ENCODE results near the gene OR8K3. TPM values are rescaled to one million over a fixed set of nuclear protein-coding genes. Genes with fewer than 3 reads are reported as not detected.

The OR8K3 gene
- total and polyA plus RNA-seq, 2 of the 8 experiments (the other 6 are each of a cell fraction or from before 2014, with no cell fraction given): not detected

DNA sequence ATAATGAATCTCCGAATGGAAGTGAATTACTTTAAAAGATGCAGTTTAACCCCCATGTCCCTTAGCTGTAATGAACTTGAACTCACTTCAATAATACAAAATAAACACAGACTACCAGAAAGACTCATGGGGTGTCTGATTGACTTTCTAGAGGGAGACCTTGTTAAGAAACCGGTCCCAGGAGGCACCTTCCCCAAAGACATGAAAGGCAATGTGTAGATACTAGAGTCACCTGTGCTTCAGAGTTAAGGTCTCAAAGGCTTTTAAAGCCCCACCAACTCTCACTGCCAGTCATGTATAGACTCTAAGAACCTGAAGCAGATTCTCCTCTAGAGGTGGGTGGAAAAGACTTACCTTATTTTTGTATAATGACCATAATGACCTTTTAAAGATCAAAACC is 39.0 kb downstream of the OR8K3 start, which contains the start of gene OR8J1 (continued):
- TF ChIP-seq SP4 (IDR thresholded peaks at IDR 0.05; ENCODE audit: low read length) (no peak), CTBP2 (IDR thresholded peaks at IDR 0.05; ENCODE audit: borderline replicate concordance, insufficient read depth, insufficient read length, low read length) (no peak)

Other genes with a start within 250 kb of the OR8K3 start
- gene OR8I2, start 221.8 kb upstream of the OR8K3 start, total RNA-seq (2021; fragmentation: NEBNext Ultra II Directional; extraction: Animal tissue kit (Norgen Biotek cat#: 25700)): not detected in 2 replicates
- not detected in 2 replicates for gene OR8I2, start 221.8 kb upstream of the OR8K3 start, polyA plus RNA-seq (2011; rRNA removed)
- gene OR8H2, start 211.5 kb upstream of the OR8K3 start, total RNA-seq (2021; fragmentation: NEBNext Ultra II Directional; extraction: Animal tissue kit (Norgen Biotek cat#: 25700)): not detected in 2 replicates
- not detected in 2 replicates for gene OR8H2, start 211.5 kb upstream of the OR8K3 start, polyA plus RNA-seq (2011; rRNA removed)
- not detected in 2 replicates for gene OR8H3, start 192.8 kb upstream of the OR8K3 start, total RNA-seq (2021; fragmentation: NEBNext Ultra II Directional; extraction: Animal tissue kit (Norgen Biotek cat#: 25700))
- gene OR8H3, start 192.8 kb upstream of the OR8K3 start, polyA plus RNA-seq (2011; rRNA removed): not detected in 2 replicates
- not detected in 2 replicates for gene OR8J3, start 174.9 kb upstream of the OR8K3 start, total RNA-seq (2021; fragmentation: NEBNext Ultra II Directional; extraction: Animal tissue kit (Norgen Biotek cat#: 25700))
- gene OR8J3, start 174.9 kb upstream of the OR8K3 start, polyA plus RNA-seq (2011; rRNA removed): not detected in 2 replicates
- not detected in 2 replicates for gene OR8K5, start 154.8 kb upstream of the OR8K3 start, total RNA-seq (2021; fragmentation: NEBNext Ultra II Directional; extraction: Animal tissue kit (Norgen Biotek cat#: 25700))
- gene OR8K5, start 154.8 kb upstream of the OR8K3 start, polyA plus RNA-seq (2011; rRNA removed): not detected in 2 replicates
- not detected in 2 replicates for gene OR5J2, start 138.5 kb upstream of the OR8K3 start, total RNA-seq (2021; fragmentation: NEBNext Ultra II Directional; extraction: Animal tissue kit (Norgen Biotek cat#: 25700))
- not detected in 2 replicates for gene OR5J2, start 138.5 kb upstream of the OR8K3 start, polyA plus RNA-seq (2011; rRNA removed)
- not detected in 2 replicates for gene OR5T2, start 80.9 kb upstream of the OR8K3 start, total RNA-seq (2021; fragmentation: NEBNext Ultra II Directional; extraction: Animal tissue kit (Norgen Biotek cat#: 25700))
- not detected in 2 replicates for gene OR5T2, start 80.9 kb upstream of the OR8K3 start, polyA plus RNA-seq (2011; rRNA removed)
- gene OR5T3, start 62.9 kb upstream of the OR8K3 start, total RNA-seq (2021; fragmentation: NEBNext Ultra II Directional; extraction: Animal tissue kit (Norgen Biotek cat#: 25700)): not detected in 2 replicates
- not detected in 2 replicates for gene OR5T3, start 62.9 kb upstream of the OR8K3 start, polyA plus RNA-seq (2011; rRNA removed)
- gene OR5T1, start 41.0 kb upstream of the OR8K3 start, total RNA-seq (2021; fragmentation: NEBNext Ultra II Directional; extraction: Animal tissue kit (Norgen Biotek cat#: 25700)): not detected in 2 replicates
- gene OR5T1, start 41.0 kb upstream of the OR8K3 start, polyA plus RNA-seq (2011; rRNA removed): not detected in 2 replicates
- gene OR8H1, start 22.9 kb upstream of the OR8K3 start, total RNA-seq (2021; fragmentation: NEBNext Ultra II Directional; extraction: Animal tissue kit (Norgen Biotek cat#: 25700)): not detected in 2 replicates
- not detected in 2 replicates for gene OR8H1, start 22.9 kb upstream of the OR8K3 start, polyA plus RNA-seq (2011; rRNA removed)
- not detected in 2 replicates for gene OR8K1, start 30.9 kb downstream of the OR8K3 start, total RNA-seq (2021; fragmentation: NEBNext Ultra II Directional; extraction: Animal tissue kit (Norgen Biotek cat#: 25700))
- gene OR8K1, start 30.9 kb downstream of the OR8K3 start, polyA plus RNA-seq (2011; rRNA removed): not detected in 2 replicates
- not detected in 2 replicates for gene OR8J1, start 39.1 kb downstream of the OR8K3 start, total RNA-seq (2021; fragmentation: NEBNext Ultra II Directional; extraction: Animal tissue kit (Norgen Biotek cat#: 25700))
- gene OR8J1, start 39.1 kb downstream of the OR8K3 start, polyA plus RNA-seq (2011; rRNA removed): not detected in 2 replicates
- gene OR8U1, start 60.5 kb downstream of the OR8K3 start, total RNA-seq (2021; fragmentation: NEBNext Ultra II Directional; extraction: Animal tissue kit (Norgen Biotek cat#: 25700)): not detected in 2 replicates
- gene OR8U1, start 60.5 kb downstream of the OR8K3 start, polyA plus RNA-seq (2011; rRNA removed): not detected in 2 replicates
- gene OR5AL1, start 97.6 kb downstream of the OR8K3 start, total RNA-seq (2021; fragmentation: NEBNext Ultra II Directional; extraction: Animal tissue kit (Norgen Biotek cat#: 25700)): not detected in 2 replicates
- gene OR5AL1, start 97.6 kb downstream of the OR8K3 start, polyA plus RNA-seq (2011; rRNA removed): not detected in 2 replicates
- gene OR5M3, start 158.2 kb downstream of the OR8K3 start, total RNA-seq (2021; fragmentation: NEBNext Ultra II Directional; extraction: Animal tissue kit (Norgen Biotek cat#: 25700)): not detected in 2 replicates
- gene OR5M3, start 158.2 kb downstream of the OR8K3 start, polyA plus RNA-seq (2011; rRNA removed): not detected in 2 replicates
- gene OR5M8, start 176.2 kb downstream of the OR8K3 start, total RNA-seq (2021; fragmentation: NEBNext Ultra II Directional; extraction: Animal tissue kit (Norgen Biotek cat#: 25700)): not detected in 2 replicates
- gene OR5M8, start 176.2 kb downstream of the OR8K3 start, polyA plus RNA-seq (2011; rRNA removed): not detected in 2 replicates
- gene OR5M11, start 228.1 kb downstream of the OR8K3 start, total RNA-seq (2021; fragmentation: NEBNext Ultra II Directional; extraction: Animal tissue kit (Norgen Biotek cat#: 25700)): not detected in 2 replicates
- gene OR5M11, start 228.1 kb downstream of the OR8K3 start, polyA plus RNA-seq (2011; rRNA removed): 0.08 TPM in 1 of 2 replicates, not detected in the other